Measurements from ENCODE around the gene ABCB8.

The ABCB8 gene

GRCh38 chr7:150994141-150994837 is 34.0 kb upstream of the ABCB8 start:
- TF ChIP-seq ZNF335 (tag by site-specific recombination; conservative IDR thresholded peaks at IDR 0.05) (peak; percentile 46), REPIN1 (tag by site-specific recombination; IDR thresholded peaks at IDR 0.05; ENCODE audit: low read depth) (no peak), ZNF433 (tag by site-specific recombination; IDR thresholded peaks at IDR 0.05; ENCODE audit: low read depth) (no peak), ZBTB20 (tag by site-specific recombination; IDR thresholded peaks at IDR 0.05) (peak; percentile 60; the same call in 1 of the 2 replicates), PBX3 (CRISPR knock-in tag; IDR thresholded peaks at IDR 0.05) (no peak), ZNF664 (tag by site-specific recombination; IDR thresholded peaks at IDR 0.05) (peak; percentile 36; the same call in 1 of the 2 replicates), ZNF157 (tag by site-specific recombination; IDR thresholded peaks at IDR 0.05) (no peak), ZNF513 (tag by site-specific recombination; IDR thresholded peaks at IDR 0.05) (no peak), PATZ1 (tag by site-specific recombination; IDR thresholded peaks at IDR 0.05) (0 out of 2 replicates have a peak, but pooled peaks have one; percentile 16), ZNF221 (tag by site-specific recombination; IDR thresholded peaks at IDR 0.05; ENCODE audit: borderline replicate concordance) (no peak), ZNF138 (tag by site-specific recombination; IDR thresholded peaks at IDR 0.05; ENCODE audit: borderline replicate concordance) (no peak), ZNF202 (tag by site-specific recombination; IDR thresholded peaks at IDR 0.05; ENCODE audit: borderline replicate concordance) (no peak), GFI1B (tag by site-specific recombination; IDR thresholded peaks at IDR 0.05) (no peak), ZNF621 (tag by site-specific recombination; IDR thresholded peaks at IDR 0.05) (no peak), ZNF248 (tag by site-specific recombination; IDR thresholded peaks at IDR 0.05) (no peak), ZIC2 (tag by site-specific recombination; IDR thresholded peaks at IDR 0.05) (peak; percentile 94), GLIS2 (tag by site-specific recombination; IDR thresholded peaks at IDR 0.05) (peak; percentile 36; the same call in 1 of the 2 replicates), ZBTB7A (tag by site-specific recombination; IDR thresholded peaks at IDR 0.05; ENCODE audit: low read depth) (no peak), ZNF211 (tag by site-specific recombination; IDR thresholded peaks at IDR 0.05; ENCODE audit: low read depth) (no peak)
- ChIA-PET CTCF (interaction anchor here (0.7 to 1.4 kb wide), 6 partner anchors 10 to 32 kb away, joined by 3 to 6 read pairs (median 3); no protein-coding TSS in a partner anchor), POLR2A (no interaction called here)
- Histone ChIP-seq H3K4me3 (ENCODE audit: low read depth, low read length) (no peak overlapping the region), H3K36me3 (ENCODE audit: control insufficient read depth in 2 of 2, insufficient read depth in 1 of 2, low read length in 2 of 2) (no peaks in the 10 kb centered on the region), H3K9me3 (ENCODE audit: control insufficient read depth, insufficient read depth, low read depth, low read length) (no peaks in the 10 kb centered on the region), H3K4me1 (ENCODE audit: control insufficient read depth, insufficient read depth, low read length) (no peaks in the 10 kb centered on the region), H3K27ac (ENCODE audit: extremely low read depth, low read depth, low read length) (no peak overlapping the region)

- CTCF ChIA-PET = interaction anchor here (0.7 to 1.4 kb wide), 3 partner anchors 9 to 32 kb away, joined by 3 to 6 read pairs (median 5); no protein-coding TSS in a partner anchor
- no peak overlapping the region for H3K27ac ChIP-seq (ENCODE audit: extremely low read depth, low read depth, low read length)
- TF ChIP-seq PBX3 (CRISPR knock-in tag; IDR thresholded peaks at IDR 0.05) (no peak), GLIS2 (tag by site-specific recombination; IDR thresholded peaks at IDR 0.05) (0 out of 2 replicates have a peak, but pooled peaks have one; percentile 25), GLI2 (tag by site-specific recombination; IDR thresholded peaks at IDR 0.05; ENCODE audit: borderline replicate concordance, low read depth) (no peak), BCL6B (tag by site-specific recombination; IDR thresholded peaks at IDR 0.05) (no peak), MZF1 (tag by site-specific recombination; IDR thresholded peaks at IDR 0.05; ENCODE audit: borderline replicate concordance) (no peak), ZNF274 (IDR thresholded peaks at IDR 0.05; ENCODE audit: low read length) (no peak), ZNF274 (tag by site-specific recombination; IDR thresholded peaks at IDR 0.05; ENCODE audit: borderline replicate concordance) (no peak), ZNF394 (tag by site-specific recombination; IDR thresholded peaks at IDR 0.05; ENCODE audit: borderline replicate concordance) (no peak), ZIC2 (tag by site-specific recombination; IDR thresholded peaks at IDR 0.05) (peak; percentile 58), ZNF292 (tag by site-specific recombination; IDR thresholded peaks at IDR 0.05; ENCODE audit: borderline replicate concordance, low read depth) (no peak)
Measured at GRCh38 chr7:150994838-150995510, 33.3 kb upstream of the ABCB8 start.

More at GRCh38 chr7:150994838-150995510, 33.3 kb upstream of the ABCB8 start:
- POLR2A ChIA-PET = interaction anchor here (0.6 kb wide), 1 partner anchor 55 kb away, joined by 4 read pairs; no protein-coding TSS in a partner anchor
- Histone ChIP-seq H3K4me1 (ENCODE audit: control insufficient read depth, insufficient read depth, low read length) (no peaks in the 10 kb centered on the region), H3K4me3 (ENCODE audit: low read depth, low read length) (no peak overlapping the region), H3K9me3 (ENCODE audit: control insufficient read depth, insufficient read depth, low read depth, low read length) (no peaks in the 10 kb centered on the region), H3K36me3 (ENCODE audit: control insufficient read depth in 2 of 2, insufficient read depth in 1 of 2, low read length in 2 of 2) (no peaks in the 10 kb centered on the region)

Measured in HEK293 (cell line).